Stimulated activated naive CD8-positive, alpha-beta T cell treated with anti-CD3 and anti-CD28 coated beads, Interleukin-15, Interleukin-2, amounts not matched to agents 100 ng/mL and 50 ng/mL, for 24 hours (primary cell): ENCODE data around the gene LRMDA.
"Not testable (repeated sequence)": the region's sequence is repeated elsewhere in the genome, so short reads cannot be mapped to it uniquely, and the experiment has no call there.

Experiments
- H3K27ac Mint-ChIP-seq: one replicate; pipeline ENCODE4 v1.8.0; 2021; ENCODE audit warnings: mild to moderate bottlenecking, mixed read lengths
- H3K27me3 Mint-ChIP-seq: one replicate; pipeline ENCODE4 v1.8.0; 2021; ENCODE audit warnings: mixed read lengths
- H3K36me3 Mint-ChIP-seq: one replicate; pipeline ENCODE4 v1.8.0; 2021; ENCODE audit warnings: low read depth, mixed read lengths
- H3K4me1 Mint-ChIP-seq: one replicate; pipeline ENCODE4 v1.8.0; 2021; ENCODE audit warnings: low read depth, mixed read lengths
- H3K4me3 Mint-ChIP-seq: one replicate; pipeline ENCODE4 v1.8.0; 2021; ENCODE audit warnings: mild to moderate bottlenecking, mixed read lengths
- H3K9me3 Mint-ChIP-seq: one replicate; pipeline ENCODE4 v1.8.0; 2021; ENCODE audit warnings: mixed read lengths

LRMDA gene

DNA sequence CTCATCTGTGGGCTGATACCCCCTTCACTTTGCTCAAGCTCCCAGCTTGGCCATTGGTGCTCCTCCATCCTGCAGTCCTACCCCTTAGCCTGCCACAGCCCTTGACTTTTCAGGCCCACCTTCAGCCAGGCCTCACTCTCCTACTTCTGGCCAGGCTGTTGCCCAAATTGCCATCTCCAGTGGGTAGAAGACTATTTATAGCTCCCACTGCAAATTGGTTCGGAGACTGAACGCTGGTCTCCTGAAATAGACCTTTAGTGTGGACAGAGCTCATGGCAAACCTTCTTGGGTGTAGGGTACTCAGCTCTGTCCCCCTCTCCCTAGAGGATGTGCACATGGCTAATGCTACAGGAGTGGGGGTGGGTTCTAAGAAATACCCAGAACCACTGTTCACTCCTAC, 697.8 kb downstream of the LRMDA start:
- no peaks in the 10 kb centered on the region for H3K4me1 Mint-ChIP-seq

DNA sequence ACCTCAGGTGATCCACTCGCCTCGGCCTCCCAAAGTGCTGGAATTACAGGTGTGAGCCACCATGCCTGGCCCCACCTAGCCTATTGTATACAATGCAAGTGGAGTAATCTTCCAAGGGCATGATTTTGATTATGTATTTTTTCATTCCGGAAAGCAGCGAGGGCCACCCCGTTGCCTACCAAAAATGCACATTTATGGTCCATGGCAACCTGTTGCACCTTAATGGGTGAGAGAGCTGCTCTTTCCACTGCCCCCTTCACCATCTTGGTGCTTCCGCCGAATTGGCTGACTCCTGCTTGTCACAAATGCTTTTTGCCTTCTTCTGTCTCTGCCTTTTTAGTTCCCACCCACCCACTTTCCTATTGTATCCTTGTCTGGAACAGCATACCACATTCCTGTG, 699.5 kb downstream of the LRMDA start:
- H3K9me3 Mint-ChIP-seq = no peaks in the 10 kb centered on the region
- H3K4me3 Mint-ChIP-seq = no peak overlapping the region
- H3K36me3 Mint-ChIP-seq = no peaks in the 10 kb centered on the region
- no peaks in the 10 kb centered on the region for H3K27me3 Mint-ChIP-seq
- H3K27ac Mint-ChIP-seq = no peak overlapping the region
- H3K4me1 Mint-ChIP-seq = no peaks in the 10 kb centered on the region

More for the DNA sequence above, 697.8 kb downstream of the LRMDA start:
- Mint-ChIP-seq H3K9me3 (no peaks in the 10 kb centered on the region), H3K4me3 (no peak overlapping the region), H3K27me3 (no peaks in the 10 kb centered on the region), H3K36me3 (no peaks in the 10 kb centered on the region), H3K27ac (no peak overlapping the region)

DNA sequence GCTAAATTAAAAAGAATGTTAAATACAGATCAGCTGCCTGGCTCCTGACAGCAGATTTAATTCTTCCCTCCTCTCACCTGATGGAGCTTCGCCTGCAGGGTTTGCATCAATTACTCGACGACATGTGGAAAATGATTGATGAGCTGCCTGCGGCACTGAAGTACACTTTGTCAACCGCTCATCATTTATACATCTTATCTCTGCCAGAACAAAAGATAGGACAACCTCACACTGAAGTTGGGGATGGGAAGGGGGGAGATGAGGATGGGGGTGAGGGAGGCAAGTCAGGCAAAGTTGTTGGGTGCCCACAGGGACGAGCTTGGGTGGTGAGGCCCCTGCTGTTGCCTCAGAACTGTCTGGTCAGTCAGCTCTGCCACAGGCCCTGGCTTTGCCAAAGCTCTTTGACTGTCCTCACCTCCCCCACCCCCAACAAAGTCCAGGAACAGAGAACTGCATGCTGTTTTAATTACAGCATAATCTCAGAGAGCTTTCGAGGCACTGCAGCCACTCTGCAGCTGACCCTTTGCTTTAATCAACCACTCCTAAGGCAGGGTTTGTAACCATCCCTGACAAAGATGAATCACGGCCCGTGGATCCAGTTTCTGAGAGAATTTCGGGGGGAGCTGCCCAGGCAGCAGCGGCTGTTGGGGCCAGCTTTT, 702.3 kb downstream of the LRMDA start:
- Mint-ChIP-seq H3K36me3 (no peaks in the 10 kb centered on the region), H3K4me3 (no peak overlapping the region), H3K4me1 (no peaks in the 10 kb centered on the region), H3K27ac (no peak overlapping the region), H3K27me3 (no peaks in the 10 kb centered on the region), H3K9me3 (no peaks in the 10 kb centered on the region)

DNA sequence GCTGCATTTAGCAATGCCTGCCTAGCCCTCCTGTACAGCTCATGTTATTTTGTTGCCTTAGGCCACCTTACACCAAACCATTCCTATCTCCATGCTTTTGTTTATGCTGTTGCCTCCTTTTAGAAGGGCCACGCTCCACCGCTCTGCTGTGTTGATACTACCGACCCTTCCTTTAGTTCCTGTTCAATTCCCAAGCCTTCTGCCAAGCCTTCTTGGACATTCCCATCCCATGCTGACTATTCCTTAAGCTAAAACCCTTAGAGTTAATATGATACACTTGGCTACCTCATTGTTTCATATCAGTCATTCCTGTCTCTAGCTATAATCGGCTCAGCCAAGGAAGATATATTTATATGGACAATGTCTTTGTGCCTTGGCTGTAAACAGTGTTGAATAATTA, 705.5 kb downstream of the LRMDA start:
- Mint-ChIP-seq H3K9me3 (no peaks in the 10 kb centered on the region), H3K4me1 (no peaks in the 10 kb centered on the region), H3K36me3 (no peaks in the 10 kb centered on the region), H3K27me3 (no peaks in the 10 kb centered on the region), H3K27ac (no peak overlapping the region), H3K4me3 (no peak overlapping the region)

DNA sequence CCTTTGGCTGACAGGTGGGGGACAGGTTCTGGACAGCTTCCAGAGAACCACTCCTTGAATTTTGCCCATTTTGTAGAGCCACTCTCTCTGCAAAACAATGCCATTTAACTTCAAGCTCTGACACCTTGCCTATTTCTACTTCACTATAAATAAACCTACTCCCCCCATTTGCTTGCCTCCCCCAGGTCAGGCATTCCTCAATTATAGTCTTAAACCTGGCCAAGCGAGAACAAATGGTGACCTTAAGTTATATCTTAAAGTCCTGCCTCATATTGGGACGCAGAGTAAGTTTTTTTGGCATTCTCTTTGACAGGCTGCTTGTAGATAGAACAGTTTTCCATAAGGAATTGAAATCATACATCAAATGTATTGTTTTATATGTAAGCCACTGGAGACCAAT, 706.9 kb downstream of the LRMDA start:
- Mint-ChIP-seq H3K36me3 (no peaks in the 10 kb centered on the region), H3K27ac (no peak overlapping the region), H3K9me3 (no peaks in the 10 kb centered on the region)

DNA sequence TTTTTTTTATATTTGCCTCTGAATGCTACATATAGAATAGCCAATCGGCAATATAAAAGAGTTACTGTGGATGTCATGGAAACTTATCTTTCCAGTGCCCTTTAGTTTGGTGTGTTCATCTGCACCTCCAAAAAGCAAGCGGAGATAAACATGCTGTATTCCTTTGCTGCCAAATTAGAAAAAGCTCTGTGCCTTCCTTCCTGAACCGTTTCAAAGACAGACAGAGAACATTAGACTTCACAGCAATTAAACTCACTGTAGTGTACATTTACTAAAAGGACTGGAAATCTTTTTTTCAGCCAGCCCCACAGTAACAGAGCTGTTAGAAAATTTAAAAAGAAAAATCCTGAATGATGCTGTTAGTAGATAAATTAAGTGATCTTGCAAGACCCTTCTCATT, 707.5 kb downstream of the LRMDA start:
- Mint-ChIP-seq H3K36me3 (no peaks in the 10 kb centered on the region), H3K27ac (no peak overlapping the region), H3K4me3 (no peak overlapping the region), H3K4me1 (no peaks in the 10 kb centered on the region), H3K27me3 (no peaks in the 10 kb centered on the region), H3K9me3 (no peaks in the 10 kb centered on the region)

More for the DNA sequence above, 706.9 kb downstream of the LRMDA start:
- no peak overlapping the region for H3K4me3 Mint-ChIP-seq
- no peaks in the 10 kb centered on the region for H3K4me1 Mint-ChIP-seq
- no peaks in the 10 kb centered on the region for H3K27me3 Mint-ChIP-seq

DNA sequence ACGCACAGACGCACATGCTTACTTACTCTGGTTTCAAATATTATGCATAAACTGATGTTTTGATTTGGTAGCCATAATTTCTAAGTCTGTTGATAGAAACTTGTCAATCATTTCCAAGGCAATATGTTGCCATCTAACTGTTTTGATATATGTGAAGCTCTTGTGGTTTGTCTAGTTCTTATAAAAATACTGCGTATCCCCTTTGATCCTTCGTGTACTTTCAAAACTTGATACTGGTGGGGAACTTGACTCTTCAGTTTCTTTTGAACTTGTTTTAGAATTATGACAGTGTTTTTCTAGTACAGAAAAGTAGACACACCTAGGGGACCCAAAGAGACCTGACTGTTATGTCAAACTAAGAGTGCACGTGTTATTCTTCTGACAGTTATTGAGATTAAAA, 708.0 kb downstream of the LRMDA start:
- Mint-ChIP-seq H3K27me3 (no peaks in the 10 kb centered on the region), H3K27ac (no peak overlapping the region), H3K4me3 (no peak overlapping the region), H3K36me3 (no peaks in the 10 kb centered on the region), H3K4me1 (no peaks in the 10 kb centered on the region), H3K9me3 (no peaks in the 10 kb centered on the region)

DNA sequence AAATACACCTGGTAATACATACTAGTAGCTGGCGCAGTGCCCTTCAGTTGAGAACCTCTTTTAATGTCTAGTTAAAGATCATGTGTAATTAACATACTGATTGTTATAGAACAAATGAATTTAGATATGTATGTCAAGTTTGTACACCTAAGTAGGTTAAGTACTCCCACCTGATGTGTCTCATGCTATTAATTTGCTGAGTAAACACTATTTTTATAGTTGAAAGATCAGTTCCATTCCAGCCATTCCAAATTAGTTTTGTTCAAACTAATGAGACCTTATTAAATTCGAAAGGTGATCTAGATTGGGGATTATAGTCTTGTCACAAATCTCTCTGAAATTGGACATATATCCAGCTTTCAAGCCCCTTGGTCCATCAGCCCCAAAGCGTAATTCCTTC, 710.0 kb downstream of the LRMDA start:
- Mint-ChIP-seq H3K27me3 (no peaks in the 10 kb centered on the region), H3K4me1 (no peaks in the 10 kb centered on the region), H3K27ac (no peak overlapping the region), H3K36me3 (no peaks in the 10 kb centered on the region), H3K4me3 (no peak overlapping the region), H3K9me3 (no peaks in the 10 kb centered on the region)

DNA sequence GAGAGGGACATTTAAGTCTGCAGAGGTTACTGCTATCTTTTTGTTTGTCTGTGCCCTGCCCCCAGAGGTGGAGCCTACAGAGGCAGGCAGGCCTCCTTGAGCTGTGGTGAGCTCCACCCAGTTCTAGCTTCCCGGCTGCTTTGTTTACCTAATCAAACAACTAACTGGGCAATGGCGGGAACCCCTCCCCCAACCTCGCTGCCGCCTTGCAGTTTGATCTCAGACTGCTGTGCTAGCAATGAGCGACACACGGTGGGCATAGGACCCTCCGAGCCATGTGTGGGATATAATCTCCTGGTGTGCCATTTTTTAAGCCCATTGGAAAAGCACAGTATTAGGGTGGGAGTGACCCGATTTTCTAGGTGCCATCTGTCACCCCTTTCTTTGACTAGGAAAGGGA, 716.8 kb downstream of the LRMDA start:
- not testable (repeated sequence) for H3K36me3 Mint-ChIP-seq, H3K27me3 Mint-ChIP-seq, H3K27ac Mint-ChIP-seq, H3K4me1 Mint-ChIP-seq, H3K9me3 Mint-ChIP-seq, H3K4me3 Mint-ChIP-seq

DNA sequence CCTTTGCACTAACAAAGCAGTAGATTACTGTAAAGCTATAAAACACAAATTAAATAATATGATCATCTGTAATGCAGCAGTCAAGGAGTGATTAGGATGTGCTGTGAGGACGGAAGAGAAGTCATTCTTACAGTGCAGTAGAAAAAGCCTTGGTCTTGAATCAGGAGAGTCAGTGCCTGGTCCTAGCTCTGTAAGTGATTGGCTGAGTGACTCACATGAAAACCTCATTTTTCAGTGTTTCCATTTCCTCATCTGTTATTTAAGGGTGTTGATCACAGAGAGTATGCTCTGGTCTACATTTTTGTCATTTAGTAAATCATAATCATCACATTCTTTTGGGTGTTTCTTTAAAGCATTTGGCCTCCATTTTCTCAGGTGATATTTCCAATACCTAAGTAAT, 717.8 kb downstream of the LRMDA start:
- H3K27me3 Mint-ChIP-seq = no peaks in the 10 kb centered on the region
- H3K9me3 Mint-ChIP-seq = peaks cover 4% of the 10 kb centered on the region
- no peaks in the 10 kb centered on the region for H3K36me3 Mint-ChIP-seq
- H3K27ac Mint-ChIP-seq = no peak overlapping the region
- H3K4me3 Mint-ChIP-seq = no peak overlapping the region
- H3K4me1 Mint-ChIP-seq = no peaks in the 10 kb centered on the region

DNA sequence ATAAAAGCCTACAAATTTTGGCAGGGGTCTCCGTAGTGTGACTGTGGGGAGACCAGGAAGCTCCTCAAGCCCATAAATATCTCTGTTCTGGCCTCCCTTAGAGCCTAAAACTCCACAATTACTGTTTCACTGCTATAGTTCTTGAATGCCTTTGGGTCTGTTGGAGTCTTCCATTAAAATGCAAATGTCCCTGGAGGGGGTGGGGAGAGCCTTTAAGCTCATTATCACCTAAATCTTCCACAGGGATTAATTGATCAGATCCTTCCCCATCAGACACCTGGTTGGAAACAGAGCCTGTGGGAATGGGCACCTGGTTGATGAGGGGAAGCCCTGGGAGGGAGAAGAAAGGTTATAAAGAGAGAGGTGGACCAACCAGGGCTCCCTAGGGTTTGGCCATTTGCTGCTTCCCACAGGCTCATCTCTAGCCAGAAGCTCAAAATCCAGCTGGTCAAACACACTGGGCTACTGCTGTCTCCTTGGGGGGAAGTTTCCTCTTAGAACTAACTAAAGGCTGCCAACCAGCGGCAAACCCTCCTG, 718.2 kb downstream of the LRMDA start:
- no peak overlapping the region for H3K27ac Mint-ChIP-seq
- H3K4me3 Mint-ChIP-seq = no peak overlapping the region
- no peaks in the 10 kb centered on the region for H3K36me3 Mint-ChIP-seq
- no peaks in the 10 kb centered on the region for H3K27me3 Mint-ChIP-seq
- H3K4me1 Mint-ChIP-seq = no peaks in the 10 kb centered on the region
- peaks cover 4% of the 10 kb centered on the region for H3K9me3 Mint-ChIP-seq

DNA sequence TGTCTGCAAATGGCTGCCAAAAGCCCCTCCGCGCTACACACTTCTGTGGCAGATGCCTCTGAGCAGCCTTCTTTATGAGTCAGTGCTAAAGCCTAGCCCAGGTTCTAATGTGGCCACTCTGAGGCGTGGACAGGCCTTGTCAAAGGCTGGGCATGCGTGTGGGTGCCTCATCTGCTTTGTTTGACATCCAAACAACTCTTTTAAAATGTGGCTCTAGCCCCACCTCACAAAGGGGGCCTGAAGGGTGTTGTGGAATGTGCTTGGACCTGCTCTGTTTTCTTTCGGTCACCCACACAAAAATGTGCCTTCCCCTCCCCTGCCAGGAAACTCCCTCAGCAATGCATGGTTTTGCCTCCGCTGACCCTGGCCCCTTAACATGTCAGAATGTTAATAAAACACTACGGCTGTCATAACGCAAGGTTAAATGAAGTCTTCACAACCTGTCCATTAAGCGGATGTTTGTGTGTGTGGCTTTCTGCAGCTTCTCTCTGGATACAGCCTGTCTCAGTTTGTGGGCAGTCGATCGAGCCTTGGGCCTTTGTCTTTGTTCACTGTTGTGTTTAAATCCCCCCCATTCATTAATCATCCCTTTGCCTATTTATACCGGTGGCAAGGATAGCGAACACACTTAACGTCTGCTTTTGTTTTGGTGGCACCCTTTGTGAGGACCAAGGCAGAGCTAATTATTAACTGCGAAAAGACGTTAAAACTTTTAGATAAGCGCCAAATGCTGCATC, 718.9 kb downstream of the LRMDA start:
- no peak overlapping the region for H3K4me3 Mint-ChIP-seq
- H3K36me3 Mint-ChIP-seq = no peaks in the 10 kb centered on the region
- peaks cover 4% of the 10 kb centered on the region for H3K9me3 Mint-ChIP-seq
- H3K27me3 Mint-ChIP-seq = no peaks in the 10 kb centered on the region
- no peak overlapping the region for H3K27ac Mint-ChIP-seq
- no peaks in the 10 kb centered on the region for H3K4me1 Mint-ChIP-seq

DNA sequence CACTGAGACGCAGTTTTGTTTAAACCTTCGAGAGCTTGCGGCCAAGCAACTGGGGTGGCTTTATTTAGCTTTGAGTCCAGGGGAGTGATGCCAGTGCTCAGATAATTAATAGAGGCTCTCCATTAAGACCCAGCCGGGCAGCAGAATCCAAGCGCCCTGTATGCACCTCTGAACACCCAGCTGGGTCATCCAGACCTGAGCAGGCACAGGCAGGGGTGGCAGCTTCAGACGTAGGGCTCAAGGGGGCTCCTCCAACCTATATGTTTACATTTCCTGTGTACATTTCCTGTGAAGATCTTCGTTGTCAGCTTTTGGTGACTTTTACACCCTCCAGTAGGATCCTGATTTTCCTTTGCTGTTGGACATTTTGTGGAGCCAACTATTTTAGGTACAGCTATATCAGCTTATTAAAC, 719.5 kb downstream of the LRMDA start:
- H3K4me1 Mint-ChIP-seq = no peaks in the 10 kb centered on the region
- H3K4me3 Mint-ChIP-seq = no peak overlapping the region
- peaks cover 4% of the 10 kb centered on the region for H3K9me3 Mint-ChIP-seq
- H3K36me3 Mint-ChIP-seq = no peaks in the 10 kb centered on the region
- H3K27ac Mint-ChIP-seq = no peak overlapping the region
- no peaks in the 10 kb centered on the region for H3K27me3 Mint-ChIP-seq

DNA sequence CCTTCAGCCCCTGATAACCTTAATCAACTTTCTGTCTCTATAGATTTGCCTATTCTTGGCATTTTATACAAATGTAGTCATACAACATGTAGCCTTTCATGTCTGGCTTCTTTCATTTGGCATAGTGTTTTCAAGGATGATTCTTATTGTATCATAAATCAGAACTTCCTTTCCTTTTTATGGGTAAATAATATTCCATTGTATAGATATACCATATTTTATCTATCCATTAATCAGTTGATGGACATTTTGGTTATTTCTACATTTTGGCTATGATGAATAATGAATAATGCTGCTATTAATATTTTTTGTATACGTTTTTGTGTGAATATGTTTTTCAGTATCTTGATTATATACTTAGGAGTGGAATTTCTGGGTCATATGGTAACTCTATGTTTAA, 720.8 kb downstream of the LRMDA start:
- Mint-ChIP-seq H3K4me1 (no peaks in the 10 kb centered on the region), H3K36me3 (no peaks in the 10 kb centered on the region), H3K4me3 (no peak overlapping the region), H3K27ac (no peak overlapping the region), H3K27me3 (no peaks in the 10 kb centered on the region), H3K9me3 (peaks cover 4% of the 10 kb centered on the region)

DNA sequence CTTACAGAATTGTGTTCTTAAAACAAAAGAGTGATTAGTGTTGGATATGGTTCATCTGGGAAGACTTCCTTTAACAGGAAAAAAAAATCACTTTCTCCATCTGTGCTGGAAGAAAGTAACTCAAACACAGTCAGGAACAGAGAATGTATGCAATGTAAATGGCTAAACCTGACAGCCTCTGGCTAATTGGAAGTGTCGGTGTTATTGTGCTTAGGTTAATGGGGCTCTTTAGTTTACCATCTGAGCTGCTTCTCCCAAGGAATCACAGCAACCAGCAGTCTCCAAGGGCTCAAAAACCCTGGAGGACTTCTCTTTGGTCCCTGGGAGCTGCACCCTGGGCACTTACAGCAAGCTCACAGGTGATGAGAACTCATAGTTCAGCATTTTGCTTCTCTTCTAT, 724.5 kb downstream of the LRMDA start:
- H3K4me3 Mint-ChIP-seq = no peak overlapping the region
- no peaks in the 10 kb centered on the region for H3K27me3 Mint-ChIP-seq
- peaks cover 4% of the 10 kb centered on the region for H3K9me3 Mint-ChIP-seq
- H3K36me3 Mint-ChIP-seq = no peaks in the 10 kb centered on the region
- H3K4me1 Mint-ChIP-seq = no peaks in the 10 kb centered on the region
- no peak overlapping the region for H3K27ac Mint-ChIP-seq
